ENCODE measurements around the gene BCL2L13.

BCL2L13 gene

DNA sequence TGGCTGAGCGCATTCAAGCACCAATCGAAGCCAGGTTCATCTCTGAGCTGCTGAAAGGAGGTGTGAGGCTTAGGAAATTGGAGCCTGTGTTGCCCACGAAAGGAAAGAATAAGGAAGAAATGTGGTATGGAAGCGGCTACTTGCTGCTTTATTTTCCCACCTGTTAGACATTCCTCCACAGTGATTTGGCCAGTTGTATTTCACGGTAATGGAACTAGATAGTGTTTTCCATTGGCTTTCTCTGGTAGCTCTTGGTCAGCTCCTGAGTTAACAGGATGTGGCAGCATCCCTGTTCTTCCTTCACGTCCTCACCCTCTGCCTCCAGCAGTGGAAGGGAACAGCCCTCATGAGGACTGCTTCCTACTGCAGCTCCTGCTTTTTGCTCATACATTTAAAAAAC lies 91.0 kb downstream of the BCL2L13 start:
- no peak for DNase-seq (ENCODE audit: low spot score)
- in situ Hi-C loops (cut with MboI; ENCODE audit: low pct_unique_long_range_greater_than_20kb, low sequenced_read_pairs, unreplicated experiment): no loop called here
- TF ChIP-seq, protein P1, sequence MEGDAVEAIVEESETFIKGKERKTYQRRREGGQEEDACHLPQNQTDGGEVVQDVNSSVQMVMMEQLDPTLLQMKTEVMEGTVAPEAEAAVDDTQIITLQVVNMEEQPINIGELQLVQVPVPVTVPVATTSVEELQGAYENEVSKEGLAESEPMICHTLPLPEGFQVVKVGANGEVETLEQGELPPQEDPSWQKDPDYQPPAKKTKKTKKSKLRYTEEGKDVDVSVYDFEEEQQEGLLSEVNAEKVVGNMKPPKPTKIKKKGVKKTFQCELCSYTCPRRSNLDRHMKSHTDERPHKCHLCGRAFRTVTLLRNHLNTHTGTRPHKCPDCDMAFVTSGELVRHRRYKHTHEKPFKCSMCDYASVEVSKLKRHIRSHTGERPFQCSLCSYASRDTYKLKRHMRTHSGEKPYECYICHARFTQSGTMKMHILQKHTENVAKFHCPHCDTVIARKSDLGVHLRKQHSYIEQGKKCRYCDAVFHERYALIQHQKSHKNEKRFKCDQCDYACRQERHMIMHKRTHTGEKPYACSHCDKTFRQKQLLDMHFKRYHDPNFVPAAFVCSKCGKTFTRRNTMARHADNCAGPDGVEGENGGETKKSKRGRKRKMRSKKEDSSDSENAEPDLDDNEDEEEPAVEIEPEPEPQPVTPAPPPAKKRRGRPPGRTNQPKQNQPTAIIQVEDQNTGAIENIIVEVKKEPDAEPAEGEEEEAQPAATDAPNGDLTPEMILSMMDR (IDR thresholded peaks at IDR 0.05; ENCODE audit: extremely low read depth, insufficient read depth, missing control alignments): no peak

DNA sequence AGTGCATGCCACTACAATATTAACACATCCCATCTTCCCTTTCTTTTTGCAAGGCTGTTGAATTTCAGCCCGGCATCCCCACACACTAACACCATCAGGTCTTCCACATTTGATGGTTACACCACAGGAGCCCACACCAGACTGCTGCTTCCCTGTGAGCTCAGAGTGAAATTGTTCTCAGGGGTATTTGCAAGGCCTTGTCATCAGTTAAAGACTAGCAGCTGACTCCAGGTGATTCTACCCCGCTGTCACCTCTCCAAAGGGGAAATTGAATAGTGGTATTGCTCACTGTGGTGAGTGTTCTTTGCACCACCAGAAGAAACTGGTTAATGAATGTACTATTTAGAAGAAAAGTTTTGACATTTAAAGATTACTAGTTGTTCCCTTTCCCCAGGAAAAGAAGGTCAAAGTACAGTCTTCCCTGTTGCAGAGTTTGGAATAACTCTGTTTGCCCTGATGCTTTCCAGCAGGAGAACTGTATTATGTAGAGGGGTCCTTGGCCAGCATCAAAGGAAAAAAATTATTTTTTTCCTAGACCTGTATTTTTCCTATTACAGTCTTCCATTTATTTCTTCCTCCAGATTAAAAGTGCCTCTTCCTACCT lies 93.8 kb downstream of the BCL2L13 start:
- no peak for DNase-seq (ENCODE audit: low spot score)
- TF ChIP-seq, protein P1 (IDR thresholded peaks at IDR 0.05; ENCODE audit: extremely low read depth, insufficient read depth, missing control alignments): no peak
- in situ Hi-C loops (cut with MboI; ENCODE audit: low pct_unique_long_range_greater_than_20kb, low sequenced_read_pairs, unreplicated experiment): no loop called here

GRCh38 chr22:17733466-17733865 lies 94.9 kb downstream of the BCL2L13 start:
- TF ChIP-seq, protein P1 (IDR thresholded peaks at IDR 0.05; ENCODE audit: extremely low read depth, insufficient read depth, missing control alignments): no peak
- DNase-seq (ENCODE audit: low spot score): no peak
- in situ Hi-C loops (cut with MboI; ENCODE audit: low pct_unique_long_range_greater_than_20kb, low sequenced_read_pairs, unreplicated experiment): no loop called here

DNA sequence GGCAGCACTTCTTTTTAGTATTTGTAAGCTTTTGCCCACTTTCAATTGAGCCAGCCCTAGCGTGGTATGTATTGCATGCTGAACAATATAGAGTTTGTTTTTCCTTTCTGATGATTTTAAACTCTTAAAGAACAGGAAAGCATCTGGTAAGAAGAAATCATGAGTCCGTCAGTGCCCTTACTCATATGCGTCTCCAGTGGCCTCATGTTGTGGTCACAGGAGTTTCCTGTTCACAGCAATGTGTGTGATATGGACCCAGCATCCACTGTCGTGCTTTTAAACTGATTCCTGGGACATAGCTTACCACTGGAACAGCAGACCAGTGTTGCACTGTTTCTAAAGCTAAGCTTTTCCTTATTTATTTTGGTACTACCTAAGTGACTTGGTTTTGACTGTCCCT lies 95.6 kb downstream of the BCL2L13 start:
- in situ Hi-C loops (cut with MboI; ENCODE audit: low pct_unique_long_range_greater_than_20kb, low sequenced_read_pairs, unreplicated experiment): no loop called here
- DNase-seq (ENCODE audit: low spot score): peak; percentile 60
- TF ChIP-seq, protein P1 (IDR thresholded peaks at IDR 0.05; ENCODE audit: extremely low read depth, insufficient read depth, missing control alignments): no peak

GRCh38 chr22:17738386-17739128 lies 100.0 kb downstream of the BCL2L13 start:
- DNase-seq (ENCODE audit: low spot score): no peak
- TF ChIP-seq, protein P1 (IDR thresholded peaks at IDR 0.05; ENCODE audit: extremely low read depth, insufficient read depth, missing control alignments): no peak
- in situ Hi-C loops (cut with MboI; ENCODE audit: low pct_unique_long_range_greater_than_20kb, low sequenced_read_pairs, unreplicated experiment): no loop called here

DNA sequence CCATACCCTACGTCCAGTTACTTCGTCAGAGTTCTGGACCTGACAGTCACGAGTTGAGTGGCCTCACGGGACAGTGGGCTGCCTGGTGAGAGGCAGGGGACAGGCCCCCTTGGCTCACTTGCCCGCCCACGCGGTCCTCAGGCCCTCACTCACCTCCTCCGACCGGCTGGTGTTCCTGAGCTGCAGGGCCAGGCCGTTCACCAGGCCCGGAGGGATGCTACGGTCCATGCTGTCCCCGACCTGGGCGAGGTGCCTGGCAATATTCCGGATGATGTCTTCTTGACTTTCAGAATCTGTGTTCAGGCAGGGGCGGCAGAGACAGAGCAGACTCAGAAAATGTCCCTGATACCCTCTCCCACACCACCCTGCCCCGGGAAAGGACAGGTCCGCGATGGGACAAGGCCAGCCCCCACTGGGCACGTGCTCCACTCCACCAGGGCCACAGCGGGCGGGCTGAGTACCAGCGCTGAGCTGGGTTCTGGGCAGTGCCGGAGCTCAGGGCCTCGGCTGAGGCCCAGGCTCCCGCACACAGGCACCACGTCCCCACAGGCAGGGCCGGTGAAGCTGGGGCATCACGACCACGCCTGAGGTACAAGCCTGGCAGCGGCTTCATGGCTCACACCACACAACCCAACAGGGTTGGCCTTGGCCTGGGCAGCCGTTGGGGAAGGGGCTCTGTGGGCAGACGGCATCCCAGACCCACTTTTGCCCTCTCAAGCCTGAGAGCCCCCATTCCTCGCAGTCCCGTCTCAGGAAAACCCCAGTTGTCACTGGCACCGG lies 100.8 kb downstream of the BCL2L13 start:
- in situ Hi-C loops (cut with MboI; ENCODE audit: low pct_unique_long_range_greater_than_20kb, low sequenced_read_pairs, unreplicated experiment): no loop called here
- TF ChIP-seq, protein P1 (IDR thresholded peaks at IDR 0.05; ENCODE audit: extremely low read depth, insufficient read depth, missing control alignments): no peak
- no peak for DNase-seq (ENCODE audit: low spot score)

Measured in GM13977 (cell line).